GM18858 (cell line): Measurements from ENCODE around the gene OTUD3.
"Not testable (repeated sequence)": the region's sequence is repeated elsewhere in the genome, so short reads cannot be mapped to it uniquely, and the experiment has no call there.

Source experiments
- ATAC-seq: cut with Tn5 transposase; IDR thresholded peaks from one replicate; pipeline ENCODE4 v1.9.1; 2021; ENCODE audit not compliant: unreplicated experiment

OTUD3 gene

DNA sequence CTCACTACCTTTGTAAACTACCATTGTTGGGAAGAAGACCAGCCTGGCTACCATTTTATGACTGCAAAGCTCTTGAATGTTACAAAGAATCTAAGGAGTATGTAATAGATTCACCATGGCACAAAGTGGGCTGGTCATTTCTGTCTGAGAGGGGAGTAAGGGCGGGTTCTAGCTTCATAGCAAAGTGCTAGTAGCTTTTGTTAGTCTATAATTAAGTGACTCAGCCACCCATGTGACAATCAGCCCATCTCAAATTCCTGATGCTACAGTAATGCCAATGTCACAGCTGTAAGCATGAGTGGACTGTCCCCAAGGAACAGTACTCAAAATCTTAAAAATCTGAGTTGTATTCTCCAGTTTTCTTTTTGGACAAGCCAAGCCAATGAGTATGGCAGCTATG lies 15.4 kb upstream of the OTUD3 start:
- ATAC-seq, result no peak

DNA sequence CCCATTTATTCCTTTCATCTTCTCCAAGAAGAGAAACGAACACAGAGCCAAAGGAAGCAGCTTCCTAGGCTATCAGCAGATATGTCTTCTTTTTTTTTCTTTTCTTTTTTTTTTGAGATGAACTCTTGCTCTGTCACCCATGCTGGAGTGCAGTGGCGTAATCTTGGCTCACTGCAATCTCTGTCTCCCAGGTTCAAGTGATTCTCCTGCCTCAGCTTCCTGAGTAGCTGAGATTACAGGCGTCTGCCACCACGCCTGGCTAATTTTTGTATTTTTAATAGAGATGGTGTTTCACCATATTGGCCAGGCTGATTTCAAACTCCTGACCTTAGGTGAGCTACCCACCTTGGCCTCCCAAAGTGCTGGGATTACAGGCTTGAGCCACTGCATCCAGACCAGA lies 13.6 kb upstream of the OTUD3 start:
- ATAC-seq, result not testable (repeated sequence)

DNA sequence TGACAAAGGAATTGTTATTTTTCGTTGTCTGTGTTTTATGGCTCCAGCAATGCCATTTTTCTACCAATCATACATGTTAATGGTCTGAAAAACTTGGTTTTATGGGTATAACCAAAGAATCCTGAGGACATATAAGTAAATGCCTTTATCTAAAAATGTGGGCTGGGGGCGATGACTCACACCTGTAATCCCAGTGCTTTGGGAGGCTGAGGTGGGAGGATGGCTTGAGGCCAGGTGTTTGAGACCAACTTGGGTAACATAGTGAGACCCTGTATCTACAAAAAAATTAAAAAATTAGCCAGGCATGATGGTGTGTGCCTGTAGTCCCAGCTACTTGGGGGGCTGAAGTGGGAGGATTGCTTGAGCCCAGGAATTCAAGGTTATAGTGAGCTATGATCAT lies 12.7 kb upstream of the OTUD3 start:
- ATAC-seq, result not testable (repeated sequence)

DNA sequence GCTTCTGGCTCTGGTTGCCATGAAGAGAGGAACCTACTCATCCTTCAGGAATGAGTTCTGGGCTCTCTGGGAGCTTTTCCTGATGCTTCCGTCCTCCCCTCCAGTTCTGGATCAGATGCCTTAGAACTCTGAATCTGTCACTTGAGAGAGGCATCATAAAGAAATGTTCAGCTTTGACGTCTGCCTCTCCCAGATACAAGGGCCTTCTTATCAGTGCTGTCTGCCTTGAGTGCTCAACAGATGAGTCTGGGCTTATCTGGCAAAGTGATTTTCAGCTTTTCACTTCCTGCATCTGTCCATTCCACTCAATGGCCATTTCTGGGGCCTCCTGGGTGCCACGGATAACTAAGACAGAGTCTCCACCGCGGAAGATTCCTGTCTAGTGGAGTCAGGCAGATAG lies 12.3 kb upstream of the OTUD3 start:
- ATAC-seq, result no peak

DNA sequence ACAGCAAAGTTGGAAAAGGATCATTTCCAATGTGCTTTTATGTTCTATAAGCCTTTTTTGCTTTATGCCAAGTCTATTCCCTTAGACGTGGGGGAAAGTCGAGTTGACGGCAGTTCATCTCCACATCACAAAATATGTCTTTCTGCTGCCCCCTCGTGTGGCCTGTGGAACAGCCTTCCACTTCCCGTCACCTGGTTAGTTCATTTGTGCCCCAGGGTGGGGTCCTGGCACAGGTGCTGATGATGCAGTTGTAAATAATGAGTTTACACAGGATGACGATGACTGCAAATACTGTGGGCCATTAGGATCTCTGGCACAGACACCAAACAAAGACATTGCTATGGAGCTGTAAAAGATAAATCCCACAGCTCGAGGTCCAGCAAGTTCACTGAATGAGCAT lies 10.0 kb upstream of the OTUD3 start:
- no peak for ATAC-seq

DNA sequence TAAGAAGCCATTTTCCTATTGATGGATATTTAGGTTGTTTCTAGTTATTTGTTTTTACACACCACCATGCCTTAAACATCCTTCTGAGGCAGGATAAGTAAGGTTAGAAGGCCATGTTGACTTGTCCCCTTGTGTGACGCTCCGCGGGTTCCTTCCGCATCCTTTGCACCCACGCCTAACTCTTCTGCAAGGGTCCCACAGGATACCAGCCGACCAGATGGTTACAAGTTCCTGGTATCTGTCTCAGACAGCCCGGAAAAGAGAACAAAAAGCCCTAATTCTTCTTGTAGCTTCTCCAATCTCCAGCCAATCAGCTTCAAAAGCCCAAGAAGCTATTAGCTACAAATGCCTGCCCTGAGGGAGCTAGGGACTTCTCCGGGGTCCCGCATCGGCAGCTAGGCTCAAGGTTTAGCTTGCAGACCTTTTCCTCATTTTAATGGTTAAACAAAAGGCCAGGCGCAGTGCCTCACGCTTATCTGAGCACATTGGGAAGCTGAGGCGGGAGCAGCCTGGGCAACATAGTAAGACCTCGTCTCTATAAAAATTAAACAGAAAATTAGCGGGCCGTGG lies 4.9 kb upstream of the OTUD3 start:
- no peak for ATAC-seq

DNA sequence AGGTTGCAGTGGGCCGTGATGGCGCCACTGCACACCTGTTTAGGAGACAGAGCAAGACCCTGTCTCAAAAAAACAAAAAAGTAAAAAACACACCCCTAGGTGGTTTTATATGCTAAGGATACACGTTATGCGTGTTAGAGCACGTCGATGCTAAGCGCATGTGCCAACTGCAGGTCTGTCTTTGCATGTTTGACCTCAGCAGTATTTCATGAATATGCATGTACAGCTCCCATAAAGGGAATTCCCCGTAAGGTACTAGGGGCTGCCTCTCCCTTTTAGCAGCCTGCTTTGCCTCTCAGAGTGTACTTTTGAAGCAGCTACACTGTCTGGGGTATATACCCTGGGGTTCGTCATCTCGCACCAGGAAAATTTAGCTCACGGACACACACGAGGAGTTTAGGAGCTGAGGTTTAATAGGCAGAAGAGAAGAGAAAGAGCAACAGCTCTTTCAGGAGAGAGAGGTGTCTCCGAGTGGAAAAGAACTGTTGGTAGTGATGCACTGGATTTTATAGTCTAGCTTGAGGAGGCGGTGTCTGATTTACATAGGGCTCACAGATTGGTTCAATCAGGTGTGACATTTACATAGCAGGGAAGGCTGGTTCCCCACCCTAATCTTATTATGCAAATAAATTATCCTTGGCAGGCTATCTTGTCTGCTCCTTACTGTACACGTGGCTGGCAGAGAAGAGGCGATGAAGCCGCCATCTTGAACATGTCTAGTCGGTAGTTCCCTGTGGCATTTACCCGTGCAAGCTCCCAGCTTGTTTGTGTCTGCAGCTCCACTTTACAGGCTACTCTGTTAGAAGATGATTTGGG lies 4.2 kb upstream of the OTUD3 start:
- no peak for ATAC-seq

DNA sequence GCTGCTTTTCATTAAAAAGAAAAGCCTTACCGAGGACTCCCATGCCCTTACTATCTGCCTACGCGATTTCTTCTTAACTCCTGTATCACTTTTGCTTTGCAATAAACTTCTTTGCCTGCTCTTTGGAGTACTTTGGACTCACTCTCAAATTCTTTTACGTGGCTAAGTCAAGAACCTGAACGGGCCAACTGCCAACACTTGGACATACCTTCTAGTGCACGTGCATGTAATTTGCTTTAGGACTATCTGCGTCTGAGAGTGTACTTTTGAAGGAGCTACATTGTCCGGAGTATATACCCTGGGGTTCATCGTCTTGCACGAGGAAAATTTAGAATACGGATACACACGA lies 3.6 kb upstream of the OTUD3 start:
- ATAC-seq, result no peak

DNA sequence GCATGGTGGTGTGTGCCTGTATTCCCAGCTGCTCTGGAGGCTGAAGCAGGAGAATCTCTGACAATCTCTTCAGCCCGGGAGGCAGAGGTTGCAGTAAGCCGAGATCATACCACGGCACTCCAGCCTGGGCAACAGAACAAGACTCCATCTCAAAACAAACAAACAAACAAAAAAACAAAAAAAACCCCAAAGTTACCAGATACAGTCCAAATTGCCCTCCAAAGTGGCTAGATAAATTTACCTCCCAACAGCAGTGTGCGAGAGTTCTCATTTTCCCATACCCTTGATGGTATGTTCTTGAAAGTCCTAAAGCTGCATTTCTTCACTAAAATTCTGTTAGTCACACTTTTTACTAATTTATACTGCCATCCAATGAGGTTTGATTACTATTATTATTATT lies 3.0 kb upstream of the OTUD3 start:
- ATAC-seq, result no peak

DNA sequence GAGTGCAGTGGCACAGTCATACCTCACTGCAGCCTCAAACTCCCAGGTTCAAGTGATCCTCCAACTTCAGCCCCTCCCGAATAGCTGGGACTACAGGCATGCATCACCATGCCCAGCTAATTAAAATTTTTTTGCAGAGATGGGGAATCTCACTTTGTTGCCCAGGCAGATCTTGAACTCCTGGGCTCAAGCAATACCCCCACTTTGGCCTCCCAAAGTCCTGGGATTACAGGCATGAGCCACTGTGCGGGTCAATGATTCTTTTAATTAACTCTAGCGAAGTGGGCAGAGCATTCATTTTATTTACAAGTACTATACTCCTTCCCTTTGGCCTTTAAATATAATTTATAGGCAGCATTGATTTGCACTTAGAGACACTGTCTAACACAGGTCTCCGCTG lies 2.5 kb upstream of the OTUD3 start:
- no peak for ATAC-seq

DNA sequence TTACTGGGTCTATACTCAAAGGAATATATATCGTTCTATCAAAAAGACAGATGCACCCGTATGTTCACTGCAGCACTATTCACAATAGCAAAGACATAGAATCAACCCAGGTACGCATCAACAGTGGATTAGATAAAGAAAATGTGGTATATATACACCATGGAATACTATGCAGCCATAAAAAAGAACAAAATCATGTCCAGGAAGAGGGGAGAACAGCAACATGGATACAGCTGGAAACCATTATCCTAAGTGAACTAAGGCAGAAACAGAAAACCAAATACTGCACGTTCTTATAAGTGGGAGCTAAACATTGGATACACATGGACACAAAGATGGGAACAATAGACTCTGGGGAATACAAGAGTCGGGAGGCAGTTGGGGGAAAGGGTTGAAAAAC lies 1.4 kb upstream of the OTUD3 start:
- ATAC-seq, result not testable (repeated sequence)

DNA sequence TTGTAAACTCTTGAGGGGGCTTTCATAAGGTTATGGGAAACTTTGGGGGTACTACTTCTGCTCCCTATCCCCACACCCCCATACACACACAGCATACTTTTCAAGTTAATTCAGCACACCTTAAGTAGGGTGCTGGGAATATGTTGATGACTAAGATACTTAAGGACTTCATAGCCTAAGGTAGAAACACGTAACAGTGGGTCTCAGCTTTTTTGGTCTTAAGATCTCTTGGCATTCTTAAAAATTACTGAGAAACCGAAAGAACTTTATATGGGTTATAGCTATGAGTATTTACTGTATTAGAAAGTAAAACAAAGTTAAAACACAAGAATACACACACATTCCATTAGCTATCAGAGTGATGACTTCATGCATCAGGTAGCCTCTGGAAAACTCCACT lies 2.1 kb downstream of the OTUD3 start:
- ATAC-seq, result no peak

DNA sequence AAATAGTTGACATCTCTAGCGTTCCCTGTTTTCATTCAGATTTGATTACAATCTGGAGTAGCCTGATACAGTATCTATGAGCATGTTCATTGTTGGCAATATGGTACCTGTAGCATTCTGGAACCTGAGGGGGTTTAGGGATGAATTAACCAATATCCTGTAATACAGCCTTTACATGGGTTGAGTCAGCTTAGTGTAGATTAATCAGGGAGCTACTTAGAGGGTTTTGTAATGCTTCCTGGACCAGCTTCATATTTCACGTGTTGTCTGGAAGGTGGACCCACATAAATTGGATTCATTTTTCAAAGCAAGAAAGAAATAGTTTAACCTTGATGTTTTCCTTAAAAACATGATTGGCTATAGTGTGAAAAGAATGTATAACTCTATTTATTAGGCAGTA lies 3.6 kb downstream of the OTUD3 start:
- ATAC-seq, result no peak

DNA sequence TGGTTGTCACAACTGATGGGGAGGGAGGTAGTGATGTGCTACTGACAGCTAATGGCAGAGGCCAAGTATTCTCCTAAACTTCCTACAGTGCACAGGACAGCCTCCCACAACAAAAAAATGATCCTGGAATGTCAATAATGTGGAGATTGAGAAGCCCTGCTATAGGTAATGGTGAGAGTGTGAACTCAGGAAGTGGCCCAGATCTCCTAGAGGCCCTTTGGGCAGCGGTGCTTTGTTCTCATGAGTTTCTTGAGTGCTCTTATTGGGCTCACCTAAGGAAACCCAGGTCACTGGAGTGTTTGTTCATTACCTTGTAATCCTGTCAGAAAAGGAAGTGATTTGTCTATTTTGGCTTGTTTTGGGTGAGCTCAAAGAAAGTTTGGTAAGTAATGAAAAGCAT lies 5.9 kb downstream of the OTUD3 start:
- no peak for ATAC-seq

DNA sequence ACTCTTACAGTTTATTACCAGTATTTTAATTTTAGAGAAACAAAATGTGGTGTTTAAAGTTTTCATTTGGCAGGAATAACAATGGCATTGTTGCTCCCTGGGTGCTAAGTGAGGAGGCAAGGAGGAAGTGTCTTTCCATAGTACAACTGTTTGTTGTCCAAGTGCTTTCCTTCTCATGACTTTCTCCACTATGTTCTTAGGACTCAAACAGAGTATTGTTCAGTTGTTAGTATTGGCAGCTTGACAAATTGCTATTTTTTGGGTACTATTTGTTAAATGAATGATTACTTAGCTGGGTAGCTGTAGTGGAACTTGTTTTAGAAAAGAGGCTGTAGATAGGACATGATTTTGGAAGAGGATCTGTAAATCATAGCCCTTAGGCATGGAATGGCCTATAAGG lies 7.5 kb downstream of the OTUD3 start:
- no peak for ATAC-seq

DNA sequence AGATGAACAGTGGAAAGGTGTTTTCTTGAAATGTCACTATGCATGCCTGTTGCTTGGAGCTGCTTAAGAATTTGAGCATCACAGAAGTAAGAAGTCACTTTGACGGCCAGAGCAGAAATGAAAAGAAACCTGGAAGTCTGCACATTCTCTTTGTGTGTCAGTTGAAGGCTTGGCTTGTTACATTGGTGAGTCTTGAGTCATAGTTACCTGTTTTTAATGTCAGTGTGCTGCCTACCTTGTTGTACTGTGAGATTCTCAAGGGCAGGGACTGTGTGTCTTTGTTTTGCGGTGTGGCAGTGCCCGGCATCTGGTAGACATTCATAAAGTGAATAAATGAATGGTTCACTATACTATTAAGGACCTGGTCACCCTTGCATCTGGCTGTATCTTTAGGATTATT lies 9.9 kb downstream of the OTUD3 start:
- ATAC-seq, result no peak

DNA sequence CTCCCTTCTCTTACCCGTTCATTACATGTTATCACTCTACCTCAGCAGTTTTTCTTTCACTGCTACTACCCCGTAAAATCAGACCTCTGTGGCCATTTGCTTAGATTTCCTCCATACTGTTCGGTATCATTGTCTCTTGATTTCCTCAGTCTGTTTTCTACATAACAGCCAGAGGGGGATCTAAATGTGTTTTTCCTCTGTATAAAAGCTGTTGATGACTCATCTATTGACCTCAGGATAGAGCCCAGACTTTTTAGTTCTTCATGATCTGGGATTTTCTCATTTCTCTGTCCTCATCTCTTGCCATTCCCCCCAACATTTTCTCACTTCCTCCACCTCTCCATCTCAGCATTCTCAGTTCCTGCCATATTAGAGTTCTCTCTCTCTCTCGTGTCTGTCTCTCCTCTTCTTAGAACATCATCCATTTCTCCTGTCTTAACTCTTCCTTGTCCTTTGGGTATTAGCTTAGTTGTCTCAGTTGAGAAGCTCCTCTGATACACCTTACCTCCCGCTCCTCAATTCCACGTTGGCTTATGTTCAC lies 10.5 kb downstream of the OTUD3 start:
- ATAC-seq, result no peak

DNA sequence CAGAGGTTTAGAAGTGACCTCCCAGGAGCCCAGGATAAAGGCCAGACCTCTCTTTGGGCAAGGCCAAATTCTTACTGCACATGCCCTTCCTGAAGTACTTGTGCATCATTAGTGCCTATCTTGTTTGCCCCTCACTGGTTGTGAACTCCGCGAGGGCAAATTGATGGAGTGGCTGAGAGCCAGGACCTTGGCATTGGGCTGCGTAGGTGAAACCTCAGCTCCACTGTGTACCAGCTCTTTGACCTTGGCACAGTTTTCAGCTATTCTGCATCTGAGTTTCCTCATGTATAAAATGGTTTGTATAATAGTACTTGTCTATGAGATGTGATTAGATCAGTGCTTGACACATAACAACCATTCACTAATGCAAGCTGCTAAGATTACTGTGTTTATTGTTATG lies 11.5 kb downstream of the OTUD3 start:
- ATAC-seq, result no peak

DNA sequence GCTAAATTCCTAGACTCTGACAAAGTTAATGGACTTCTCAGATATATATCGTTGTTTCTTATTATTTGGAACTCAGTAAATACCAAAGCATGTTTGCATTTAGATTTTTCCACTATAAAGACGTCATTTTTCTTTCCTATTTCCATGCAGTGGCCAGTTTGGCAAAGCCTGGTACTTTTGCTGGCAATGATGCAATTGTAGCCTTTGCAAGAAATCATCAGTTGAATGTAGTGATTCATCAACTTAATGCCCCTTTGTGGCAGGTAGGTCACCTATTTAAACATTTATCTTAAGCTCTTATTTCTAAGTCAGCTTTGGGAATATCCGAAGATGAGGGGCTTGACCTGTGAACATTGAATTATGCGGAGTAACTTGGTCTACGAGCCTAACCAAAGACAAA lies 12.0 kb downstream of the OTUD3 start:
- no peak for ATAC-seq

DNA sequence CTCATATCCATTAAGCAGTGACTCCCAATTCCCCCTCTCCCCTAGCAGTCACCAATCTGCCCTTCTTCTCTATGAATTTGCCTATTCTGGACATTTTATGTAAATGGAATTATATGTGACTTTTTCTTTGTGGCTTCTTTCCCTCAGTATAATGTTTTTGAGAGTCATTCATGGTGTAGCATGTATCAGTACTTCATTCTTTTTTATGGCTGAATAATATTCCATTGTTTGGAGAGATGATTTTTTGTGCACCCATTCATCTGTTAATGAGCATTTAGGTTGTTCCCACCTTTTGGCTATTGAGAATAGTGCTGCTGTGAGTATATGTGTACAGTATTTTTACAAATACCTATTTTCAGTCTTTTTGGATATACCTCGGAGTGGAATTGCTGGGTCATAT lies 19.5 kb downstream of the OTUD3 start:
- ATAC-seq, result no peak

DNA sequence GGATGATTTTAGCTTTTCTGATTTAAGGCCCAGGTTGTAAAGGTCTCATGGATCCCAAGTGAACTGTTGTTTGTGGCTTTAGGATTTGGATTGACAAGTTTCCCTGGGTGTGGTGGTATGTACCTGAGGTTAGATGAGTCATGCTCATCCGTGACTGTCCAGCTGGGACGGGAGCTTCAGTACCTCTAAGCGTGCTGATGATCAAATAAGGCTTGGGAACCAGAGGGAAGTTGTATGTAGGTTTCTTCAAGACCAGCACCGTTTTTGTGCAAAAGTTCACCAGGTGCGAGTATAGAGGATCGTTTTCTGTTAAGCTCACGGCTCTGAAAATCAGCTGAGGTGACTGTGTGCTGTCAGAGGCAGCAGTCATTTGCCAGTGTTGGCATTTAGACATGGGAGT lies 21.4 kb downstream of the OTUD3 start:
- ATAC-seq, result no peak

DNA sequence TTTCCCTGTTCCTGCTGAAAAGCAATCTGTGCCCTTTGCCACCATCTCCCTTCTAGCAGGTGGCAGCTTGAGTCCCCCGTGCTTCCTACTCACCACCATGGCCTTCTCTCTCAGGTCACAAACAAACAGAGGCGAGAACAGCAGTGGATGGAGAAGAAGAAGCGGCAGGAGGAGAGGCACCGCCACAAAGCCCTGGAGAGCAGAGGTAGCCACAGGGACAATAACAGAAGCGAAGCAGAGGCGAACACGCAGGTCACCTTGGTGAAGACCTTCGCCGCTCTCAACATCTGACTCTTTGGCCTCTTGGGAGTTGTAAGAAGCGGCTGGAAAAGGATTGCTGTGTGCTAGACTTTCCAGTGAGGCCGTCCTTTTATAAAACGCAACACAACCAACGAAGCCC lies 25.3 kb downstream of the OTUD3 start:
- ATAC-seq, result no peak

DNA sequence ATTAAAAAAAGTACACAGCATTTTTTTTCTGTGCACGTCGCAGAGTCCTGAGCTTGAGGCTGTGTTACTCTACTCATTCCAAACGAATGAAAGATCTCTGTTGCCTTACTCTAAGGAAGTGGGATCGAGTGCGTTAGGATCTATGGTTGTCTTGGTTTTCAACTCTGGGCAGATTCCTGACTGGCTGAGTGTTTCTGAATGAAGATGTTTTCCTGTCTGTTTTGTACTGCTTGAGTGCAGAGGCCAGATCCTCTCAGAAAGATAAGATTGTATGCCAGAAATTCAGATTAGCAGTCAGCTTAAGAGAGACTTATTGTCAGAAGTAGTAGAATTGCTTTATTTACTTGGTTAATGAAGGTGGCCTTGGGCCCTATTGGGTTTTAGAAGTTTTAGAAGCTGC lies 27.2 kb downstream of the OTUD3 start:
- no peak for ATAC-seq
